ENCODE measurements around the gene STXBP4. TPM values are rescaled to one million over a fixed set of nuclear protein-coding genes. Genes with fewer than 3 reads are reported as not detected.
A peak's percentile ranks its signal among the peaks of the same experiment; 100 is the strongest.

Gene STXBP4
- total RNA-seq, 1 experiment from 2014 or later, result 16.5 TPM

GRCh38 chr17:55160501-55160900 is 191.9 kb downstream of the STXBP4 start:
- no peak overlapping the region for H3K14ac ChIP-seq (ENCODE audit: insufficient read depth, low read length)
- H3K23me2 ChIP-seq (ENCODE audit: insufficient read length, low read depth, low read length, poor library complexity, severe bottlenecking), result no peaks in the 10 kb centered on the region
- no peaks in the 10 kb centered on the region for H3K27me3 ChIP-seq (ENCODE audit: insufficient read depth, low read length)
- H3K9me3 ChIP-seq (ENCODE audit: control insufficient read depth, low read depth, low read length), result no peaks in the 10 kb centered on the region
- no peak overlapping the region for H2AK5ac ChIP-seq (ENCODE audit: insufficient read length, low read length)
- no peaks in the 10 kb centered on the region for H3K79me1 ChIP-seq (ENCODE audit: insufficient read depth, low read depth, low read length, poor library complexity, severe bottlenecking)
- Mint-ChIP-seq H3K36me3 (ENCODE audit: insufficient read depth in 1 of 3, low read depth in 3 of 3) (peaks cover 0 to 3% (median 0%) of the 10 kb centered on the region in 3 experiments; a peak in 1 of 7 replicates), H3K27ac (peak overlapping the region in 1 of 3 experiments; percentile 49; a peak in 1 of 7 replicates), H3K9me3 (no peaks in the 10 kb centered on the region; a peak in 1 of 5 replicates), H3K4me1 (no peaks in the 10 kb centered on the region), H3K27me3 (ENCODE audit: low read depth) (no peaks in the 10 kb centered on the region), H3K4me3 (no peak overlapping the region)
- no peaks in the 10 kb centered on the region for H3K79me2 ChIP-seq (ENCODE audit: insufficient read depth, low read length)
- H4K8ac ChIP-seq (replicated peaks; ENCODE audit: insufficient read length, low read depth, low read length), result no peak overlapping the region
- H2BK5ac ChIP-seq (ENCODE audit: insufficient read length, low read length), result no peak overlapping the region
- no peak overlapping the region for H2BK20ac ChIP-seq (ENCODE audit: low read depth, low read length, poor library complexity, severe bottlenecking)
- H3K18ac ChIP-seq (ENCODE audit: insufficient read length, low read depth, low read length), result no peak overlapping the region
- H3K23ac ChIP-seq (ENCODE audit: insufficient read length, low read depth, low read length), result no peak overlapping the region
- no peak overlapping the region for H2BK12ac ChIP-seq (ENCODE audit: insufficient read length, low read depth, low read length)
- no peak overlapping the region for H3K27ac ChIP-seq (ENCODE audit: insufficient read length, low read depth, low read length)
- no peak overlapping the region for H3K9ac ChIP-seq (ENCODE audit: extremely low read depth, insufficient read length, low read length)
- no peak overlapping the region for H2BK15ac ChIP-seq (ENCODE audit: low read depth, low read length)
- TF ChIP-seq CTCF (conservative IDR thresholded peaks at IDR 0.05), result no peak
- H2BK120ac ChIP-seq (ENCODE audit: low read depth, low read length, poor library complexity, severe bottlenecking), result no peak overlapping the region
- no peak overlapping the region for H3K4me2 ChIP-seq (ENCODE audit: insufficient read depth, insufficient read length, low read length)
- no peak overlapping the region for H2AFZ ChIP-seq (ENCODE audit: low read length)
- no peak overlapping the region for H3K56ac ChIP-seq (ENCODE audit: insufficient read length, low read depth, low read length)
- no peak for DNase-seq
- no peak overlapping the region for H3K4ac ChIP-seq (ENCODE audit: low read depth, low read length)
- no peaks in the 10 kb centered on the region for H3K4me1 ChIP-seq (ENCODE audit: insufficient read depth, low read length)
- H4K91ac ChIP-seq (ENCODE audit: insufficient read length, low read depth, low read length), result no peak overlapping the region
- H3T11ph ChIP-seq (ENCODE audit: low read length), result no peak overlapping the region
- H4K5ac ChIP-seq (ENCODE audit: insufficient read length, low read depth, low read length), result no peak overlapping the region
- H4K20me1 ChIP-seq (ENCODE audit: control insufficient read depth, insufficient read depth, insufficient read length), result no peaks in the 10 kb centered on the region
- no CpG with 5 or more reads among the region's 7 CpGs for WGBS (ENCODE audit: extremely low coverage, insufficient read length, low lambda C conversion rate)

All from H9 (cell line).